Spleen (tissue), 7 donors: ENCODE data around the gene CYTH4.

Source experiments
- CTCF ChIP-seq, 11 experiments: fragments of 200-600 bp in 7 of 11; fragments of 450-650 bp in 4 of 11; sonication (generic) in 4 of 11; IDR thresholded peaks in 8 of 11; conservative IDR thresholded peaks in 3 of 11; 1 replicate in 7 of 11; 2 replicates in 4 of 11; pipeline versions ENCODE4 v1.4.0 to v1.8.0; 2016 to 2021; ENCODE audit warnings: antibody characterized with exemption in 11 of 11, inconsistent platforms in 4 of 11, mild to moderate bottlenecking in 1 of 11
- POLR2A ChIP-seq, 3 donors: fragments of 450-650 bp; IDR thresholded peaks; one replicate each; pipeline ENCODE4 v1.5.1; 2017; ENCODE audit warnings: antibody characterized with exemption in 3 of 3, mild to moderate bottlenecking in 1 of 3
- POLR2AphosphoS5 ChIP-seq, 3 donors: sonication (generic); formaldehyde crosslinking; IDR thresholded peaks; one replicate each; pipeline ENCODE4 v1.5.1; 2017; ENCODE audit warnings: antibody characterized with exemption in 3 of 3
- donor health status: DM: no; HTN: no; CAD: no; lungs with moderate emphysema.
- donor health status: DM: no; HTN: no; CAD: no.
- donor health status: DM: no; HTN: no; CAD: no.

GRCh38 chr22:37356922-37357321 lies 74.6 kb downstream of the CYTH4 start:
- TF ChIP-seq CTCF (IDR thresholded peaks at IDR 0.05 in 8 of 11, conservative IDR thresholded peaks at IDR 0.05 in 3 of 11) (no peak), POLR2A (IDR thresholded peaks at IDR 0.05) (no peak), POLR2AphosphoS5 (IDR thresholded peaks at IDR 0.05) (no peak)
